Naive thymus-derived CD4-positive, alpha-beta T cell (primary cell): ENCODE results near the gene PPP1R14B. TPM values are rescaled to one million over a fixed set of nuclear protein-coding genes. Genes with fewer than 3 reads are reported as not detected.

Experiments
- ATAC-seq: fragments of 150-1000 bp; cut with Tn5 transposase; 2 replicates; pipeline ENCODE4 v1.10.0; 2021; ENCODE audit warnings: mild to moderate bottlenecking, moderate library complexity
- CTCF ChIA-PET: fragments of 350-600 bp; sonication (Branson Sonifier 250); formaldehyde crosslinking; loops from one replicate; lab custom pipeline; 2021; ENCODE audit warnings: antibody characterized with exemption; lab: Charles Lee
- POLR2A ChIA-PET: fragments of 350-600 bp; sonication (Branson Sonifier 250); formaldehyde crosslinking; loops from one replicate; lab custom pipeline; 2021; ENCODE audit warnings: antibody characterized with exemption, inconsistent platforms; lab: Charles Lee
- DNase-seq, 9 donors: peaks; one replicate each; pipeline versions ENCODE4 v3.0.0 to v3.0.0-alpha.2; 2020 to 2022; ENCODE audit warnings: mixed read lengths in 1 of 9
- H3K27ac ChIP-seq: one replicate; pipeline ENCODE4 v1.7.0; 2013; ENCODE audit warnings: mild to moderate bottlenecking, low read depth, low read length, moderate library complexity
- H3K27me3 ChIP-seq, 2 donors: one replicate each; pipeline ENCODE4 v1.7.0; 2013; ENCODE audit warnings: low read length in 2 of 2, mild to moderate bottlenecking in 2 of 2, moderate library complexity in 2 of 2; ENCODE audit not compliant: control insufficient read depth in 2 of 2, insufficient read depth in 2 of 2
- H3K36me3 ChIP-seq, 3 experiments: 1 replicate in 2 of 3; 2 replicates in 1 of 3; pipeline ENCODE4 v1.7.0; 2013; ENCODE audit warnings: low read length in 3 of 3, mild to moderate bottlenecking in 3 of 3, moderate library complexity in 1 of 3; ENCODE audit not compliant: insufficient read depth in 3 of 3, control insufficient read depth in 2 of 3
- H3K4me1 ChIP-seq, 2 donors: one replicate each; pipeline ENCODE4 v1.7.0; 2013; ENCODE audit warnings: low read length in 2 of 2, mild to moderate bottlenecking in 2 of 2, moderate library complexity in 1 of 2; ENCODE audit not compliant: control insufficient read depth in 2 of 2, insufficient read depth in 2 of 2
- H3K4me3 ChIP-seq: 2 replicates; pipeline ENCODE4 v1.7.0; 2013; ENCODE audit warnings: mild to moderate bottlenecking, low read length
- H3K9me3 ChIP-seq, 3 experiments: 1 replicate in 2 of 3; 2 replicates in 1 of 3; pipeline ENCODE4 v1.7.0; 2013; ENCODE audit warnings: low read length in 3 of 3; ENCODE audit not compliant: control insufficient read depth in 2 of 3
- H3K27ac Mint-ChIP-seq, 9 donors: one replicate each; pipeline ENCODE4 v1.8.0; 2020 to 2022; ENCODE audit warnings: mixed read lengths in 9 of 9, mild to moderate bottlenecking in 8 of 9, moderate library complexity in 5 of 9, inconsistent platforms in 2 of 9
- H3K27me3 Mint-ChIP-seq, 5 donors: one replicate each; pipeline ENCODE4 v1.8.0; 2021 to 2022; ENCODE audit warnings: mixed read lengths in 5 of 5, mild to moderate bottlenecking in 1 of 5
- H3K36me3 Mint-ChIP-seq, 5 donors: one replicate each; pipeline ENCODE4 v1.8.0; 2020 to 2022; ENCODE audit warnings: mixed read lengths in 5 of 5, mild to moderate bottlenecking in 3 of 5, inconsistent platforms in 1 of 5
- H3K4me1 Mint-ChIP-seq, 7 donors: one replicate each; pipeline ENCODE4 v1.8.0; 2020 to 2022; ENCODE audit warnings: mixed read lengths in 7 of 7, mild to moderate bottlenecking in 3 of 7, inconsistent platforms in 1 of 7
- H3K4me3 Mint-ChIP-seq, 10 donors: one replicate each; pipeline ENCODE4 v1.8.0; 2020 to 2022; ENCODE audit warnings: mild to moderate bottlenecking in 10 of 10, mixed read lengths in 10 of 10, moderate library complexity in 6 of 10, inconsistent platforms in 2 of 10
- H3K9me3 Mint-ChIP-seq, 11 donors: one replicate each; pipeline ENCODE4 v1.8.0; 2020 to 2022; ENCODE audit warnings: mixed read lengths in 11 of 11, mild to moderate bottlenecking in 4 of 11, inconsistent platforms in 1 of 11, moderate library complexity in 1 of 11
- intact Hi-C, 2 donors: fragments of 100-400 bp; cut with micrococcal nuclease; formaldehyde crosslinking; loops; one replicate each; pipeline ENCODE4 v1.15.1; 2023
- polyA plus RNA-seq, 2 donors: library from polyadenylated mRNA; unstranded; fragments of 300-500 nt; fragmentation: Illumina TruSeq; gene quantifications; one replicate each; pipeline ENCODE4 v1.2.3, GENCODE V29; 2021
- total RNA-seq, 6 experiments: library from RNA in 5 of 6; stranded (reverse) in 5 of 6; gene quantifications; 1 replicate in 5 of 6; 2 replicates in 1 of 6; pipeline ENCODE4 v1.2.3 and lab custom pipeline; 2021 to 2026

The PPP1R14B gene
- total and polyA plus RNA-seq, 7 experiments from 2014 or later = 20.1 to 116 (median 26.0) TPM

DNA sequence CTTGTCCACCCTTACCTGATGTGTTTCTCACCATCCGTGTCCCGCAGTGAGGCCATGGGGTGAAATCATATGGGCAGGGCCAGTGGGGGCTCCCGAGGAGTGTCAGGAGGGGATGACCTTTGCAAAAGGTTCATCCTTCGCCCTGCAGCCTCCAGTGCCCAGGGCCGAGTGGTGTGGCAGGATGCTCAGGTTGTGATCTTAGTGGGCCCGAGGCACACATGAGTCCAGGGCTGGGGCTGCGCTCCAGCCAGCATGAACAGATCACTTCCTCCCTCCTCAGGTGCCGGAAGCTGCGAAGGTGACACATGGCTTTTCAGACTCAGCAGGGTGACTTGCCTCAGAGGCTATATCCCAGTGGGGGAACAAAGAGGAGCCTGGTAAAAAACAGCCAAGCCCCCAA lies 8.7 kb downstream of the PPP1R14B start:
- Mint-ChIP-seq H3K4me3 (peak overlapping the region in 2 of 10 donors; percentile 12 to 25), H3K9me3 (no peaks in the 10 kb centered on the region), H3K4me1 (peaks cover 14 to 48% (median 34%) of the 10 kb centered on the region in 7 donors), H3K27ac (peak overlapping the region; percentile 41 to 100 (median 69)), H3K36me3 (peaks cover 0 to 8% (median 0%) of the 10 kb centered on the region in 5 donors), H3K27me3 (no peaks in the 10 kb centered on the region)
- ChIA-PET CTCF (no interaction called here), POLR2A (interaction anchor here (1.2 to 6.3 kb wide), 5 partner anchors 9 to 67 kb away, joined by 3 to 58 read pairs (median 5); partner anchors contain the start of genes ESRRA, FERMT3, NUDT22 and PPP1R14B)
- H3K4me1 ChIP-seq = peaks cover 22 to 36% of the 10 kb centered on the region in 2 donors
- H3K36me3 ChIP-seq = peaks cover 0 to 23% (median 6%) of the 10 kb centered on the region in 3 experiments
- H3K27ac ChIP-seq = peak overlapping the region; percentile 42
- DNase-seq = no peak
- intact Hi-C loops = no loop called here
- no peaks in the 10 kb centered on the region for H3K9me3 ChIP-seq
- H3K4me3 ChIP-seq = no peak overlapping the region
- no peaks in the 10 kb centered on the region for H3K27me3 ChIP-seq
- no peak for ATAC-seq

DNA sequence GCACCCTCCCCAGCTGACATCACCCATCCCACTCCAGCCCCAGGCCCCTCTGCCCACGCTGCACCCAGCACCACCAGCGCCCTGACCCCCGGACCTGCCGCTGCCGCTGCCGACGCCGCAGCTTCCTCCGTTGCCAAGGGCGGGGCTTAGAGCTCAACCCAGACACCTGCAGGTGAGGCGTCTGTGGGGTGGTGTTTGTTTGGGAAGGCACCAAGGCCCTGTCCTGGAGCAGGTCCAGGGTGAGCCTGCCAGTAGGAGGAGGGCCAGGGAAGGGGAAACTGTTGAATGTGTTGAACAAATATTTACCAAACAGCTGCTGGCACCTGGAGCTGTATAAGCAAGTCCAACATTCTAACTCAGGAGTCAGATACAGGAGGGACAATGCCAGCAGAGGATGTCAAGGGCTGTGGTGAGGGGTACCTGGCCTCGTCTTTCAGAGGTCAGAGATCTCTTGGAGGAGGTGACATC lies 9.2 kb downstream of the PPP1R14B start:
- H3K27ac ChIP-seq = no peak overlapping the region
- peak overlapping the region in 2 of 10 donors; percentile 12 to 45 for H3K4me3 Mint-ChIP-seq

GRCh38 chr11:64235437-64236161 lies 11.1 kb downstream of the PPP1R14B start:
- Mint-ChIP-seq H3K4me3 (peak overlapping the region; percentile 65 to 90 (median 81)), H3K9me3 (no peaks in the 10 kb centered on the region), H3K36me3 (peaks cover 0 to 7% (median 0%) of the 10 kb centered on the region in 5 donors), H3K27me3 (no peaks in the 10 kb centered on the region), H3K27ac (peak overlapping the region in 8 of 9 donors; percentile 48 to 89 (median 83)), H3K4me1 (peaks cover 20 to 49% (median 41%) of the 10 kb centered on the region in 7 donors)
- Histone ChIP-seq H3K4me3 (peak overlapping the region; percentile 56), H3K4me1 (peaks cover 20 to 32% of the 10 kb centered on the region in 2 donors), H3K36me3 (peaks cover 0 to 19% (median 6%) of the 10 kb centered on the region in 3 experiments), H3K9me3 (no peaks in the 10 kb centered on the region), H3K27ac (peak overlapping the region; percentile 71), H3K27me3 (no peaks in the 10 kb centered on the region)
- ChIA-PET POLR2A (interaction anchor here (0.5 to 8.3 kb wide), 9 partner anchors 10 to 1622 kb away, joined by 3 to 94 read pairs (median 3); partner anchors contain the start of genes CFL1, EHD1, FERMT3 and HNRNPUL2), CTCF (no interaction called here)
- ATAC-seq (no peak), DNase-seq (no peak)
- intact Hi-C loops = no loop called here

More for the DNA sequence above, 9.2 kb downstream of the PPP1R14B start:
- ChIA-PET POLR2A (interaction anchor here (0.6 to 6.3 kb wide), 3 partner anchors 14 to 31 kb away, joined by 3 to 58 read pairs (median 4); partner anchors contain the start of gene FERMT3), CTCF (interaction anchor here (0.7 to 1.3 kb wide), 2 partner anchors 13 to 20 kb away, joined by 3 read pairs; no protein-coding TSS in a partner anchor)
- peaks cover 0 to 8% (median 0%) of the 10 kb centered on the region in 5 donors for H3K36me3 Mint-ChIP-seq
- ATAC-seq (no peak), DNase-seq (no peak)
- no peak overlapping the region for H3K4me3 ChIP-seq
- intact Hi-C loops = no loop called here
- H3K4me1 ChIP-seq = peaks cover 22 to 33% of the 10 kb centered on the region in 2 donors
- no peaks in the 10 kb centered on the region for H3K27me3 ChIP-seq
- no peaks in the 10 kb centered on the region for H3K9me3 ChIP-seq
- no peaks in the 10 kb centered on the region for H3K9me3 Mint-ChIP-seq
- peaks cover 0 to 23% (median 6%) of the 10 kb centered on the region in 3 experiments for H3K36me3 ChIP-seq
- no peaks in the 10 kb centered on the region for H3K27me3 Mint-ChIP-seq
- H3K27ac Mint-ChIP-seq = peak overlapping the region in 7 of 9 donors; percentile 41 to 99 (median 53)
- H3K4me1 Mint-ChIP-seq = peaks cover 19 to 45% (median 35%) of the 10 kb centered on the region in 7 donors

GRCh38 chr11:64234647-64235379 lies 11.9 kb downstream of the PPP1R14B start:
- DNase-seq = peak; percentile 43 to 70 (median 55)
- Histone ChIP-seq H3K4me3 (peak overlapping the region; percentile 56), H3K36me3 (peaks cover 0 to 19% (median 6%) of the 10 kb centered on the region in 3 experiments), H3K27ac (peak overlapping the region; percentile 71), H3K4me1 (peaks cover 15 to 27% of the 10 kb centered on the region in 2 donors), H3K27me3 (no peaks in the 10 kb centered on the region), H3K9me3 (no peaks in the 10 kb centered on the region)
- H3K27me3 Mint-ChIP-seq = no peaks in the 10 kb centered on the region
- H3K9me3 Mint-ChIP-seq = no peaks in the 10 kb centered on the region
- H3K4me3 Mint-ChIP-seq = peak overlapping the region; percentile 65 to 90 (median 81)
- ChIA-PET CTCF (interaction anchor here (1.0 kb wide), 1 partner anchor 9 kb away, joined by 4 read pairs; no protein-coding TSS in a partner anchor), POLR2A (interaction anchor here (0.6 to 8.3 kb wide), 7 partner anchors 10 to 1623 kb away, joined by 3 to 94 read pairs (median 3); partner anchors contain the start of genes CFL1, EHD1, FERMT3 and PRDX5)
- ATAC-seq = peak; percentile 68
- peaks cover 0 to 7% (median 0%) of the 10 kb centered on the region in 5 donors for H3K36me3 Mint-ChIP-seq
- peak overlapping the region in 8 of 9 donors; percentile 48 to 89 (median 83) for H3K27ac Mint-ChIP-seq
- H3K4me1 Mint-ChIP-seq = peaks cover 13 to 45% (median 37%) of the 10 kb centered on the region in 7 donors
- intact Hi-C loops = loop anchor here in 1 of 2 donors (1.0 kb wide), 1 partner anchor 9 kb away; the partner anchor contains the start of genes NUDT22 and TRPT1

GRCh38 chr11:64233913-64234586 lies 12.7 kb downstream of the PPP1R14B start, which contains the start of gene VEGFB:
Gene VEGFB (plus strand): TSS chr11:64234584. CDS start chr11:64234834, 250 bp downstream.
- Histone ChIP-seq H3K27ac (peak within 1 kb of the TSS; percentile 76), H3K4me1 (peaks cover 22 to 33% of the 10 kb centered on the region in 2 donors), H3K4me3 (peak within 1 kb of the TSS; percentile 56), H3K9me3 (no peaks in the 10 kb centered on the region), H3K36me3 (peaks cover 0 to 19% (median 6%) of the 10 kb centered on the region in 3 experiments), H3K27me3 (no peaks in the 10 kb centered on the region)
- CTCF ChIA-PET = interaction anchor here (1.0 kb wide), 1 partner anchor 10 kb away, joined by 4 read pairs; no protein-coding TSS in a partner anchor
- H3K4me3 Mint-ChIP-seq = peak within 1 kb of the TSS; percentile 74 to 90 (median 84)
- POLR2A ChIA-PET = interaction anchor here (1.0 to 8.3 kb wide), 5 partner anchors 11 to 83 kb away, joined by 3 to 94 read pairs (median 7); partner anchors contain the start of genes FERMT3, PRDX5 and TRMT112
- peaks cover 20 to 53% (median 44%) of the 10 kb centered on the region in 7 donors for H3K4me1 Mint-ChIP-seq
- intact Hi-C loops = loop anchor here in 1 of 2 donors (1.0 kb wide), 1 partner anchor 8 kb away; the partner anchor contains the start of genes NUDT22 and TRPT1
- H3K9me3 Mint-ChIP-seq = no peaks in the 10 kb centered on the region
- DNase-seq = peak; percentile 48 to 81 (median 53)
- H3K36me3 Mint-ChIP-seq = peaks cover 0 to 7% (median 0%) of the 10 kb centered on the region in 5 donors
- H3K27ac Mint-ChIP-seq = peak within 1 kb of the TSS; percentile 72 to 96 (median 86)
- H3K27me3 Mint-ChIP-seq = no peaks in the 10 kb centered on the region
- ATAC-seq = peak; percentile 72
